Epithelial cell of esophagus (primary cell): ENCODE measurements around the gene RBM12.

Experiments
- DNase-seq: peaks from one replicate; pipeline ENCODE4 v3.0.0; 2010; ENCODE audit warnings: low read depth
- H3K4me3 ChIP-seq: 2 replicates; pipeline ENCODE4 v1.5.1; 2011; ENCODE audit warnings: mild to moderate bottlenecking, low read length, control low read depth
- CTCF ChIP-seq: IDR thresholded peaks from 2 replicates; pipeline ENCODE4 v1.5.1; 2011; ENCODE audit warnings: low read depth, mild to moderate bottlenecking, low read length, control low read depth, inconsistent platforms; ENCODE audit not compliant: insufficient read depth; ENCODE audit errors: missing control alignments

The RBM12 gene

GRCh38 chr20:35638751-35639150 is 25.9 kb downstream of the RBM12 start:
- no peak for TF ChIP-seq CTCF
- no peak overlapping the region for H3K4me3 ChIP-seq
- DNase-seq: no peak

GRCh38 chr20:35637276-35637675 is 27.4 kb downstream of the RBM12 start:
- H3K4me3 ChIP-seq: no peak overlapping the region
- no peak for DNase-seq
- TF ChIP-seq CTCF: no peak

- no peak for DNase-seq
- no peak for TF ChIP-seq CTCF
- no peak overlapping the region for H3K4me3 ChIP-seq
Measured at GRCh38 chr20:35636095-35636494, 28.6 kb downstream of the RBM12 start.

- no peak for TF ChIP-seq CTCF
- DNase-seq: no peak
- no peak overlapping the region for H3K4me3 ChIP-seq
Measured at GRCh38 chr20:35635652-35636051, 29.0 kb downstream of the RBM12 start.

- TF ChIP-seq CTCF: no peak
- no peak overlapping the region for H3K4me3 ChIP-seq
- no peak for DNase-seq
Measured at GRCh38 chr20:35632539-35633115, 32.1 kb downstream of the RBM12 start.

GRCh38 chr20:35630636-35631035 is 34.1 kb downstream of the RBM12 start:
- no peak for DNase-seq
- TF ChIP-seq CTCF: no peak
- H3K4me3 ChIP-seq: no peak overlapping the region

GRCh38 chr20:35629427-35630145 is 35.1 kb downstream of the RBM12 start:
- TF ChIP-seq CTCF: no peak
- H3K4me3 ChIP-seq: no peak overlapping the region
- DNase-seq: no peak
